ENCODE measurements around the gene GALNT10. TPM values are rescaled to one million over a fixed set of nuclear protein-coding genes. Genes with fewer than 3 reads are reported as not detected.
"Not testable (repeated sequence)": the region's sequence is repeated elsewhere in the genome, so short reads cannot be mapped to it uniquely, and the experiment has no call there.

The GALNT10 gene
- polyA plus RNA-seq, 1 donor (not counting 4 experiments of a cell fraction or from before 2014, with no cell fraction given) = 17.9 TPM

DNA sequence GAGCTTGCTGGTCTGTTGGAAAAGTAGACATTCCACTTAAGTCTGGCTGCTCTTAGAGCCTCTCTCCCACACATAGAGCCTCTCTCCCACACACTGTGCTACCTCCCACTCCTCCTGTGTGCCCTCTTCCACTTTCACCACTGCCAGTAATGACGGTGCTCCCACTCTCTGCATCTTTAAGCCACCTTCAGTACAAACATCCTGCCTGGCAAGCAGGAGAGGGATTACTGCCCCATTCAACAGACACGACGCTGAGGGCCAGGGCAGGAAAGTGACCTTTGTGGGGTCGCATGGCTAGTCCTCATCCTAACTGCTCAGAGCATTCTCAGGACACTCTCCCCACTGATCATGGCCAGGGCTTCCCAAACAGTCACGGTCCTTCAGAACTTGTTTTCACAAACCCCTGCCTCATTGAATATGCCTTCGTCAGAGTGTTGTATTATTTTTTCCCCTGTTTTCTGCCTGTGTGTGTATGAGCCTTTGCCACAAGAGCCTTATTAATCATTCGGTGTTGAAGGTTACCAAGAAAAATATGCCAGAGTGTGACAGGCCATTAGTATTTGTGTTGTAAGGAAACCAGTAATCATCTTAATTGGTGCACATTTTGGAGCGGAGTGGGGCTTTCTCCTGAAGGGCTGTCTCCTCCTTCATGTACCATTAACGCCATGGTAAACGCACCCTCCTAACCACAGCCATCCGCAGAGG is 168.1 kb downstream of the GALNT10 start:
- Histone ChIP-seq H3K79me2 (ENCODE audit: control insufficient read depth, insufficient read depth, low read length) (no peaks in the 10 kb centered on the region), H3K4me2 (ENCODE audit: control insufficient read depth, extremely low read depth, insufficient read depth, low read depth, low read length) (no peak overlapping the region), H3K36me3 (ENCODE audit: control insufficient read depth in 2 of 2, extremely low read depth in 1 of 2, insufficient read depth in 2 of 2, low read length in 2 of 2) (no peaks in the 10 kb centered on the region), H3K4me3 (ENCODE audit: control insufficient read depth in 2 of 3, extremely low read depth in 1 of 3, insufficient read depth in 2 of 3, low read depth in 1 of 3, low read length in 3 of 3) (no peak overlapping the region), H3K9me1 (ENCODE audit: control insufficient read depth, extremely low read depth, insufficient read depth, low read length) (no peaks in the 10 kb centered on the region), H4K20me1 (ENCODE audit: control insufficient read depth, extremely low read depth, insufficient read depth, low read length) (no peaks in the 10 kb centered on the region), H3K27me3 (ENCODE audit: control insufficient read depth, extremely low read depth, insufficient read depth, low read length) (no peaks in the 10 kb centered on the region), H3K9me3 (ENCODE audit: control insufficient read depth, low read depth, low read length) (no peaks in the 10 kb centered on the region), H3K27ac (ENCODE audit: control insufficient read depth, insufficient read depth, low read length) (no peak overlapping the region), H2AFZ (ENCODE audit: control insufficient read depth, low read length) (no peak overlapping the region), H3K9ac (ENCODE audit: control insufficient read depth, extremely low read depth, insufficient read depth, low read length) (no peak overlapping the region), H3K4me1 (ENCODE audit: control insufficient read depth, extremely low read depth, insufficient read depth, low read length) (peaks cover 18% of the 10 kb centered on the region)
- FAIRE-seq (no peak), DNase-seq (ENCODE audit: low read depth, low spot score) (no peak)
- TF ChIP-seq EZH2 (IDR thresholded peaks at IDR 0.05; ENCODE audit: low read length) = no peak
- TF ChIP-seq, protein P1, sequence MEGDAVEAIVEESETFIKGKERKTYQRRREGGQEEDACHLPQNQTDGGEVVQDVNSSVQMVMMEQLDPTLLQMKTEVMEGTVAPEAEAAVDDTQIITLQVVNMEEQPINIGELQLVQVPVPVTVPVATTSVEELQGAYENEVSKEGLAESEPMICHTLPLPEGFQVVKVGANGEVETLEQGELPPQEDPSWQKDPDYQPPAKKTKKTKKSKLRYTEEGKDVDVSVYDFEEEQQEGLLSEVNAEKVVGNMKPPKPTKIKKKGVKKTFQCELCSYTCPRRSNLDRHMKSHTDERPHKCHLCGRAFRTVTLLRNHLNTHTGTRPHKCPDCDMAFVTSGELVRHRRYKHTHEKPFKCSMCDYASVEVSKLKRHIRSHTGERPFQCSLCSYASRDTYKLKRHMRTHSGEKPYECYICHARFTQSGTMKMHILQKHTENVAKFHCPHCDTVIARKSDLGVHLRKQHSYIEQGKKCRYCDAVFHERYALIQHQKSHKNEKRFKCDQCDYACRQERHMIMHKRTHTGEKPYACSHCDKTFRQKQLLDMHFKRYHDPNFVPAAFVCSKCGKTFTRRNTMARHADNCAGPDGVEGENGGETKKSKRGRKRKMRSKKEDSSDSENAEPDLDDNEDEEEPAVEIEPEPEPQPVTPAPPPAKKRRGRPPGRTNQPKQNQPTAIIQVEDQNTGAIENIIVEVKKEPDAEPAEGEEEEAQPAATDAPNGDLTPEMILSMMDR (optimal IDR thresholded peaks at IDR 0.05 in 1 of 3, IDR thresholded peaks at IDR 0.05 in 1 of 3, conservative IDR thresholded peaks at IDR 0.05 in 1 of 3; ENCODE audit: extremely low read depth in 1 of 3, insufficient read depth in 2 of 3, low read length in 3 of 3) = no peak
- dilution Hi-C loops (cut with MboI; ENCODE audit: extremely low pct_ligation_motif_present, low sequenced_read_pairs) = no loop called here

DNA sequence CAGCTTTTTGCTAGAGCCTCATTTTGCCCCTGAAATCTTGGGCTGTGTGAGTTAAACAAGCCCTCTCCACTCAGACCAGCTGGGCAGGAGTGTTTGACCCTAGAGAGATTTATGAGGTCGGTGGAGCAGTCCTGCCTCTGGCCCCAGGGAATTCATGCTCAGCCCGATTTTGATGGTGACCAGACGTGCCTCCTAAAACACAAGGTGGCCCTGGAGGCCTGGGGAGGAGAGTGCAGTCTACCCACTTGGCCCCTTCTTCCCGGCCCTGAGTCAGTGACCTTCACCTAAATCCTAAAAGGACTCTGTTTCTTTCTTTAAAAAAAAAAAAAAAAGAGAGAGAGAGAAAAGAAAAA is 168.7 kb downstream of the GALNT10 start:
- Histone ChIP-seq H3K4me3 (ENCODE audit: control insufficient read depth in 2 of 3, extremely low read depth in 1 of 3, insufficient read depth in 2 of 3, low read depth in 1 of 3, low read length in 3 of 3) (no peak overlapping the region), H3K27me3 (ENCODE audit: control insufficient read depth, extremely low read depth, insufficient read depth, low read length) (no peaks in the 10 kb centered on the region), H3K9me1 (ENCODE audit: control insufficient read depth, extremely low read depth, insufficient read depth, low read length) (no peaks in the 10 kb centered on the region), H3K4me1 (ENCODE audit: control insufficient read depth, extremely low read depth, insufficient read depth, low read length) (peaks cover 18% of the 10 kb centered on the region), H3K36me3 (ENCODE audit: control insufficient read depth in 2 of 2, extremely low read depth in 1 of 2, insufficient read depth in 2 of 2, low read length in 2 of 2) (no peaks in the 10 kb centered on the region), H3K27ac (ENCODE audit: control insufficient read depth, insufficient read depth, low read length) (no peak overlapping the region), H3K9ac (ENCODE audit: control insufficient read depth, extremely low read depth, insufficient read depth, low read length) (no peak overlapping the region), H3K79me2 (ENCODE audit: control insufficient read depth, insufficient read depth, low read length) (no peaks in the 10 kb centered on the region), H4K20me1 (ENCODE audit: control insufficient read depth, extremely low read depth, insufficient read depth, low read length) (no peaks in the 10 kb centered on the region), H3K4me2 (ENCODE audit: control insufficient read depth, extremely low read depth, insufficient read depth, low read depth, low read length) (no peak overlapping the region), H2AFZ (ENCODE audit: control insufficient read depth, low read length) (no peak overlapping the region), H3K9me3 (ENCODE audit: control insufficient read depth, low read depth, low read length) (no peaks in the 10 kb centered on the region)
- DNase-seq (ENCODE audit: low read depth, low spot score) (no peak), FAIRE-seq (no peak)
- TF ChIP-seq EZH2 (IDR thresholded peaks at IDR 0.05; ENCODE audit: low read length) = no peak
- TF ChIP-seq, protein P1 (optimal IDR thresholded peaks at IDR 0.05 in 1 of 3, IDR thresholded peaks at IDR 0.05 in 1 of 3, conservative IDR thresholded peaks at IDR 0.05 in 1 of 3; ENCODE audit: extremely low read depth in 1 of 3, insufficient read depth in 2 of 3, low read length in 3 of 3) = no peak
- dilution Hi-C loops (cut with MboI; ENCODE audit: extremely low pct_ligation_motif_present, low sequenced_read_pairs) = no loop called here

DNA sequence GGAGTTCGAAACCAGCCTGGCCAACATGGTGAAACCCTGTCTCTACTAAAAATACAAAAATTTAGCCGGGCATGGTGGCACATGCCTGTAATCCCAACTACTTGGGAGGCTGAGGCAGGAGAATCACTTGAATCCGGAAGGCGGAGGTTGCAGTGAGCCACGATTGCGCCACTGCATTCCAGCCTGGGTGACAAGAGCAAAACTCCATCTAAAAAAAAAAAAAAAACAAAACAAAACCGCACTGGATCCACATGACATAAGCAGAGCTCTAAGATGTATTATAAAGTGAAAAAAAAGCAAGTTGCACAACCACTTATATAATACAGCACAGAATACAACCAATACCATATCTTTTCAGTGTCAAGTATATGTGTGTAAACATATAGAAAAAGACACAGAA is 169.7 kb downstream of the GALNT10 start:
- H3K4me2 ChIP-seq (ENCODE audit: control insufficient read depth, extremely low read depth, insufficient read depth, low read depth, low read length); H3K27me3 ChIP-seq (ENCODE audit: control insufficient read depth, extremely low read depth, insufficient read depth, low read length); DNase-seq (ENCODE audit: low read depth, low spot score); H3K27ac ChIP-seq (ENCODE audit: control insufficient read depth, insufficient read depth, low read length); H3K9ac ChIP-seq (ENCODE audit: control insufficient read depth, extremely low read depth, insufficient read depth, low read length); H3K79me2 ChIP-seq (ENCODE audit: control insufficient read depth, insufficient read depth, low read length); dilution Hi-C loops (cut with MboI; ENCODE audit: extremely low pct_ligation_motif_present, low sequenced_read_pairs); H3K36me3 ChIP-seq (ENCODE audit: control insufficient read depth in 2 of 2, extremely low read depth in 1 of 2, insufficient read depth in 2 of 2, low read length in 2 of 2); FAIRE-seq; H3K4me3 ChIP-seq (ENCODE audit: control insufficient read depth in 2 of 3, extremely low read depth in 1 of 3, insufficient read depth in 2 of 3, low read depth in 1 of 3, low read length in 3 of 3); H3K9me1 ChIP-seq (ENCODE audit: control insufficient read depth, extremely low read depth, insufficient read depth, low read length); H2AFZ ChIP-seq (ENCODE audit: control insufficient read depth, low read length); H3K9me3 ChIP-seq (ENCODE audit: control insufficient read depth, low read depth, low read length); H4K20me1 ChIP-seq (ENCODE audit: control insufficient read depth, extremely low read depth, insufficient read depth, low read length): not testable (repeated sequence)
- H3K4me1 ChIP-seq (ENCODE audit: control insufficient read depth, extremely low read depth, insufficient read depth, low read length) = peaks cover 21% of the 10 kb centered on the region

All from keratinocyte (primary cell).